GM15510 (cell line): Measurements from ENCODE around the gene LYRM7.

Experiments used
- POLR2A ChIP-seq: IDR thresholded peaks from 3 replicates; pipeline ENCODE4 v1.6.1; 2011; ENCODE audit warnings: borderline replicate concordance; ENCODE audit not compliant: insufficient read length; ENCODE audit errors: extremely low read depth

The LYRM7 gene

DNA sequence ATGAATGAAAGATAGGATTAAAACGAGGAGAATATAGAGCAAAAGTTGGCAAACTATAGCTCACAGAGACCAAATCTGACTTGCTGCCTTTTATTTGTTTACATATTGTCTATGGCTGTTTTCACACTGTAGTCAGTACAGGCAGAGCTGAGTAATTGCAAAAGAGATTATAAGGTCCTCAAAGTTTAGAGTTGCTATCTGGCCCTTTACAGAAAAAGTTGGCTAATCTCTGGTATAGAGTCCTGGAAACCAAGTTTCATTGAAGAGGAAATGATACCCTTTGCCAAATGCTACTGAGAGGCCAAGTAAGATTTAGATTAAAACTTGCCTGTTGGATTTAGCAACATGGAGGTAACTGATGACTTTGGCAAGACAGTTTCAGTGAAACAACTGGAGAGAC lies 36.0 kb downstream of the LYRM7 start:
- TF ChIP-seq POLR2A, result no peak

DNA sequence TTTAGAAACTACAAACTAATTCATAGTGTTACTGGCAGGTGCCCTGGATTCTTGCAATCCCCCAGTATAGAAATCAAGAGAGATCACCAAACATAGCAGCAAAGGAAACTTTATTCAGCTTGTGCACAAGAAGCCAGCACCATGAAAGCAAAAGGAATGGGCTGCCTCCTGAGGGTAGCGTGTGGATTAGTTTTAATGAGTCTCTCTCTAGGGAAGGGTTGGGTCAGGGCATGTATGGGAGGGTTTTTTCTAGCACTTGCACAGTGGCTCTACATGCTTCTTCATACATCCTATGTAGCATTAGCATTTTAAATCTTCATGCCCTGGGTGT lies 38.4 kb downstream of the LYRM7 start:
- no peak for TF ChIP-seq POLR2A

DNA sequence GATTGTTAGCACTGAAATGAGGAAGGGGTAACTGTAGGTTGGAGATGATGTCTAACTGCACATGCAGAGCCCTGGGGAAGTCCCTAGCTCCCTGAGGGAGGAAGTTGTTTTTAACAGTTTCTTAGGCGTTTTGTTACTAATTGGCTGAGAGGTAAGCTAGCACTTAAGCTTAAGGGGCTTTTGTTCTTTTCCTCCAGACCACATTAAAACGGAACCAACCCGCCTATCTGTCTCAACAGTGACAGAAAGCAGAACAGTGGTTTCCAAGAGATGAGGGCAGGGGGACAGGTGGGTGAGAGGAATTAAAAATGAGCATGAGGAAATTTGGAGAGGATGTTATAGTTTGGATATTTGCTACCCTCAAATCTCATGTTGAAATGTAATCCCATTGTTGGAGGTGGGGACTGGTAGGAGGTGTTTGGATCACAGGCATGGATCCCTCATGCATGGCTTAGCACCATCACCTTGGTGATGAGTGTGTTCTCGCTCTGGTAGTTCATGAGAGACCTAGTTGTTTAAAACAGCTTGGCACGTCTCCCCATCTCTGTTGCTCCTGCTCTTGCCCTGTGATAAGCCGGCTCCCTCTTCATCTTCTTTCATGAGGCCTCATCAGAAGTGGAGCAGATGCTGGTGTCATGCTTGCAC lies 38.9 kb downstream of the LYRM7 start:
- TF ChIP-seq POLR2A, result no peak

DNA sequence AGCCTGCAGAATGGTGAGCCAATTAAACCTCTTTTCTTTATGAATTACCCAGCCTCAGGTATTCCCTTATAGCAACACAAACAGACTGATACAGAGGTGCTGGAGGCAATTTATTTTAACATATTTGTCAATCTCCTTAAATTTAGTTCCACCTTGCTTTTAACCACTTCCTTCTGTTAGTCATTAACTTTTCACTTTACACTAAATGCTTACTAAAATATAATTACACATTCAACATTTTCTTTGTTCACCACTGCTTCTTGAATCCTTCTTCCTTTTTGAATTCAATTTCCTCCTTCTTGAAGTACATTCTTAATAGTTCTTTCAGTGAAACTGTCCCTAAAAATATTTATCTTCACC lies 39.4 kb downstream of the LYRM7 start:
- no peak for TF ChIP-seq POLR2A

DNA sequence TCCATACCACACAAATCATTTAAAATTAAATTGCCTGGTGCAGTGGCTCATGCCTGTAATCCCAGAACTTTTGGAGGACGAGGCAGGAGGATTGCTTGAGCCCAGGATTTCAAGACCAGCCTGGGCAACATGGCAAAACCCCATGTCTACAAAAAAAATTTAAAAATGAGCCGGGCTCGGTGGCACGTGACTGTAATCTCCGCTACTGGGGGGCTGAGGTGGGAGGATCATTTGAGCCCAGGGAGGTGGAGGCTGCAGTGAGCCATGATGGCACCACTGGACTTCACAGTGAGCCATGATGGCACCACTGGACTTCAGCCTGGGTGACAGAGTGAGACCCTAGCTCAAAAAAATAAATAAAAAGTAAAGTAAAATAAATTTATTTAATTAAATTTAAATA lies 40.9 kb downstream of the LYRM7 start:
- TF ChIP-seq POLR2A, result no peak

DNA sequence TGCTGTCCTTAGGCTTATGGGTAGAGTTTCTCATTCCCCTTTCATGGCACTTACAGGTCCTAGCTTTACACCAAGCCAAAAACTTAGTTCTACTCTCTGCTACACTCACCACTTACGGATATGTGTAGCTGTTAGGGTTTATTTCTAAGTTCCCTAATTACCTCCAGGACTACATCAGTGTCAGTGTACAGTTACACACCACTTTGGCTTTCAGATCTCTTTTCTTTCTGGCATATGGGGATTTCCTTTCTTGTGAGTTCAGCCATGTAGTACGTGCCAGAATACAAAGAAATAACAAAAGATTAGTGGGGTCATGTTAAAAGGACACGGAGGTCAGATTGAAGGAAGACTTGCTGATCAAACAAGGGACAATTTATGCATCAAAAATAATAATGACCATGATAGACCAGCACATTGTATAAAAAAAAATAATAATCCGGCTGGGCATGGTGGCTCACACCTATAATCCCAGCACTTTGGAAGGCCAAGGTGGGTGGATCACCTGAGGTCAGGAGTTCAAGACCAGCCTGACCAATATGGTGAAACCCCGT lies 41.8 kb downstream of the LYRM7 start:
- no peak for TF ChIP-seq POLR2A

DNA sequence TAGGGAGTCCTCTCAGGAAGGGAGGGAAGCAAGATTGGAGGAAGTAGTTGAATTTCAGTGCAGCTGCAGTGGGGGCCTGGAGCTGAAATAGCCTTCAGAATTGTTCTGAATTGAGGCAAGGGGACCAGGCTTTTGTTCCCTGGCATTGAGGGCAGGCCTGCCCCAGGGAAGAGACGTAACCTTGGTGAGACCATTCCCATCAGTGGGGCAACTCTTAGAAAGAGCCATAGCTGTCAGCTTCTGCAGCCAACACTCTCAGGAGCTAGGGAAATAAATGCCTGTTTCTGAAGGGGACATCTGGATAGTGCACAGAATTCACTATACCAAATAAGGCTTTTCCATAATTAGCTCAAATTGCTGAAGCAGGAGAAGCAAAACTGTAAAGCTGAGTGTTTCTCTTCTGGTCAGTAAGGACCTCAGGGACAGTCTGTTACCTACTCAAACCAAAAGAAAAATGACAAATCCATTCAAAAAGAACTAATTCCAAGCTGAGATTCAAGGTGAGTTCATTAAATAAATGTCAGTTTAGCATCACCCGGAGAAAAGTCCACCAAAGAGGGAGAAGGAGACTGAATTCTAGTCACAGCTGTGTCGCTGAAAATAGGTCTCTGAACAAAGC lies 44.0 kb downstream of the LYRM7 start:
- TF ChIP-seq POLR2A, result no peak

DNA sequence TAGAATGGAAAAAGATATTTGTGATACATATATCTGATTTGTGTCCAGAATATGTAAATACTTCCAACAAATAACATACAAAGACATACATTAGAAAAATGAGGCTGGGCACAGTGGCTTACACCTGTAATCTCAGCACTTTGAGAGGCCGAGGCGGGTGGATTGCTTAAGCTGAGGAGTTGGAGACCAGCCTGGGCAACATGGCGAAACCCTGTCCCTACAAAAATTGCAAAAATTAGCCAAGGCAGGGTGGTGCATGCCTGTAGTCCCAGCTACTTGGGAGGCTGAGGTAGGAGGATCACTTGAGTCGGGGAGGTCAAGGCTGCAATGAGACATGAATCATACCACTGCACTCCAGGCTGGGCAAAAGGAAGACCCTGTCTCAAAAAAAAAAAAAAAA lies 47.0 kb downstream of the LYRM7 start:
- TF ChIP-seq POLR2A, result no peak

DNA sequence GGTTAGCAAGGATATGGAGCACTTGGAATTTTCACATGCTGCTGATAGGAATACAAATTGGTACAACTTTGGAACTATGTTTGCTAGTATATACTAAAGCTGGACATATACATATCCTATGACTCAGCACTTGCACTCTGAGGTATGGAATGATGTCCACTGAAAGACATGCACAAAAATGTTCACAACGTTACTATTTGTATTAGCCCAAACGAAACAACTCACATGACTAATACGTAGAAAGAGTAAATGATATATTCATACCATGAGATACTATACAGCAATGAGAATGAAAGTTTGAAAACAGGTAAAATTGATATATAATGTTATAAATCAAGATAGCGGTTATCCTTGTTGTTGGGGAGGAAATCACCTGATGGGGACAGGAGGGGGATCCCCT lies 47.6 kb downstream of the LYRM7 start:
- TF ChIP-seq POLR2A, result no peak

DNA sequence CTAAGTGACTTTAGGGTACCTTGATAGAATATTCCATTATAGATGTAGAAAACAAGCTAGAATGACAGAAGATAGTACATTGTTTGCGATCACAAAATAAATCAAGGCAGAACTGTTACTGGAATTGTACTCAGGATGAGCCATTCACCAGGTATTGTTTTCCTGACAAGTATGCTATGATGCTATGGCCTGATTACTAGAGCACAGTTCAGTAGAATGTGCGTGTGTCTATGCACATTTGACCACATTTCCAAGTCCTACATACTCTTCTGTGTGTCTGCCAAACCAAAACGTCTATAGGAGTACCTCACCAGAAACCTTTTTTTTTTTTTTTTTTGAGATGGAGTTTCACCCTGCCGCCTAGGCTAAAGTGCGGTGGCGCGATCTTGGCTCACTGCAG lies 49.8 kb downstream of the LYRM7 start:
- TF ChIP-seq POLR2A, result no peak

DNA sequence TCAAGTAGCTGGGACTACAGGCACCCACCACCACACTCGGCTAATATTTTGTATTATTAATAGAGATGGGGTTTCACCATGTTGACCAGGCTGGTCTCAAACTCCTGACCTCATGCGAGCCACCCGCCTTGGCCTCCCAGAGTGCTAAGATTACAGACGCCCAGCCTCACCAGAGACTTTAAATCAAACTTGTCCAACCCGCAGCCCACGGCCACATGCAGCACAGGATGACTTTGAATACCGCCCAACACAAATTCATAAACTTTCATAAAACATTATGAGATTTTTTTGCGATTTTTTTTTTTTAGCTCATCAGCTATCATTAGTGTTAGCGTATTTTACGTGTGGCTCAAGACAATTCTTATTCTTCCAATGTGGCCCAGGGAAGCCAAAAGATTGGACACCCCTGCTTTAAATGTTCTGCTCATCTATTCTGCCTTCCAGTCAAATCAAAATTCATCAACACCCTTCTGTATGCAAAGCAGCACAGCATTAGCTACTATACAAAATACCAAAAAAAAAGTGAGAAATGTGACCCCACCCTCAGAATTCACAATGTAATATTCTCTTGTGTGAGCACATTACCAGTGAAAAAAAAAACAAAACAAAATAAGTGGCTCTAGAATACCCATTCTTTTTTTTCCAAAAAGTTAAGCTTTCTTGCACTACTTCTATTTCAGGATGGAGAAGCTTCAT lies 50.4 kb downstream of the LYRM7 start:
- no peak for TF ChIP-seq POLR2A

DNA sequence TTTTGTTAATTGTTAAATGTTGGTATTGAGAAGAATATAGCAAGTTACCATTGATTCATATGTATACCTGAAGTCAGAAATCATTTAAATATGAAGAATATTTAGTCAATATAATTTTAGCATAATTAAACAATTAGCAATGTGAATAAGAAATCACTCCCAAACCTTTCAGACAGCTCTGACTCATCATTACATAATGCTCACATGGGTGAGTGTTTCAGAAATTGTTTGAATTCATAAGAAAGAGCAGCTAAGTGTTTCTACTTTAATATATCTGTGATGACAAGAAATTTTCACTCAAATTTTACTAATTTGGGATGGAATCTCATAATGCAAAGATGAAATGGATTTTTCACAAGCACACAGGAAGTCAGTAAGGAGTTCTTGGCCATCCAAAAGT lies 51.1 kb downstream of the LYRM7 start:
- no peak for TF ChIP-seq POLR2A

DNA sequence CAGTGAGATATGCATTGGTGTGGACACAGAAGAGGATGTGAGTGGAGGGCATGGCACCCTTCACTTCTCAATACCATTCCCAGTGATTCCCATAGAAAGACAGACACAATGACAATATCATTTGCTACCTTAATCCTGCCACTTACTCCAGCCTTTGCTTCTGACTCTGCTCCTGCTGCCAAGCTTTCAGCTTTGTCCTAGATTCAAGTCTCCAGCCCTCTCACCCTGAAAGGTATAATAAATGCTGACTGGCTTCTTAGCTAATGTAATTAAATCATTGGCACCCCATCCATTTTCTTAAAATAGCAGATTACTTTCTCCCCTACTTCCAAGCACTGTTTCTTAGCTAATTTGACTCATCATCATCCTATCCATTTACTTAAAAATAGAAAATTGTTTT lies 52.0 kb downstream of the LYRM7 start:
- TF ChIP-seq POLR2A, result no peak

DNA sequence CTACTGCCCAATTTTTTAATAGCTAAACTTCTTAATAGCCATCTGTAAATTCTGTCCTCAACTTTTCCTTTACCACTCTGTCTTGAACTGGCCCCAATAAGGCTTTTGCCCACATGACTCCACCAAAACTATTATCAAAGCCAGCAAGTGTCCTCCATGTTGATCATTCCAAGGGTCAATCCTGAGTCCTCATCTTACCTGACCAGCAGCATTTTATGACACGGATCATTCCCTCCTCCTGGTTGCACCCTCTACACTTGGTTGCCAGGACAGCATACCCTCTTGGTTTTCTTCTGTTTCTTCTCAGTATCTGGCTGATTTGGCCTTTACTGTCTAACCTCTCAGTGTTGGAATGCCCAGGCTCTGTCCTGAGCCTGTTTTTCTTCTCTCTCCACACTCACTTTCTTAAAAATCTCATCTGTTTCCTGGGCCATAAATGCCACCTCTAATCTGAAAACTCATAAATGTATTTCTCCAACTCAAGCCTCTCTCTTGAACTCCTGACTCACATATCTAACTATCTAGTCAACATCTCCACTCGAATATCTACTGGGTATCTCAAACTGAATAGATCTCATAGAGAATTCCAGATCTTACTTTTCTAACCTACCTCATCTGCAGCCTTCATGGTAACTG lies 53.1 kb downstream of the LYRM7 start:
- no peak for TF ChIP-seq POLR2A

DNA sequence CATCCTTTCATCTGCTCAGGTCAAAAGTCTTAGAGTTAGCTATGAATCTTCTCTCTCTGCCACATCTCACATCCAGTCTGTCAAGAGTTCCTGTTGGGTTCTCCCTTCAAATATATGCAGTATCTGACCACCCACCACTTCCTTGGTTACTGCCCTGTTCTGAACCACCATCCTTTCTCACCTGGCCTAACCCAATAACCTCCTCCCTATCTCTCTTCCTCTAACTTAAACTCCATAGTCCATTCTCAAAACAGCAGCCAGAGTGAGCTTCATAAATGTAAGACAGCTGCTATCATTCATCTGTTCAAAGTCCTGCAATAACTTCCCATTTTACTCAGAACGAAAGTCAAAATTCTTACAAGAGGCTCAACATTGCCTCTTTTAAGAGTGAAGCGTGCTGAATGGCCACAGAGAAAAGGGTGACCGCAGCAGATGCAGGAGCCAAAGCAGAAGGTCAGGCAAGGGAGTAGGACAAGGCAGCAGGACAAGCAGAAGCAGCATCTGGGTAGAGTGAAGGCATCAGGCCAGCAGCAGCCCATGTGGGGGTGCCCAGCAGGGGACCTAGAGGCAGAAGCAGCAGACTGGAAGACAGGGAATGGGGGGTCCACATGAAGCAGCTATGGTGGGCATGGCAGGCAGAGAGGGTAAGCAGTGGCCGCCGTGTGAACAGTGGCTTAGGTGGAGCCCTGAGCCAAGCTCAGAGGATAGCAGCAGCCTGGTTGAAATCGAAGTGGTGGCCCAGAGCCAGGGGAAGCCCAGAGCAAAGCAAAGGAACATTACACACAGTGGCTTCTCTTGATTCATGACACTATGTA lies 53.9 kb downstream of the LYRM7 start:
- TF ChIP-seq POLR2A, result no peak
